Measurements from ENCODE around the gene PODXL2. TPM values are rescaled to one million over a fixed set of nuclear protein-coding genes. Genes with fewer than 3 reads are reported as not detected.

PODXL2 gene
- total RNA-seq, 1 donor from 2014 or later: 1.6 TPM

- Histone ChIP-seq H3K9me3 (no peaks in the 10 kb centered on the region), H3K4me1 (peaks cover 8 to 10% of the 10 kb centered on the region in 2 donors), H3K27ac (no peak overlapping the region), H3K36me3 (peaks cover 0 to 7% of the 10 kb centered on the region in 2 donors), H3K4me3 (no peak overlapping the region), H3K27me3 (no peaks in the 10 kb centered on the region)
- no peak for TF ChIP-seq CTCF (IDR thresholded peaks at IDR 0.05)
- intact Hi-C loops (cut with DNase I): no loop called here
- DNase-seq (ENCODE audit: low spot score in 2 of 2): no peak
Measured at GRCh38 chr3:127625821-127626220, 3.2 kb upstream of the PODXL2 start.

GRCh38 chr3:127628426-127628787, 578 bp upstream of the PODXL2 start:
- no peak overlapping the region for H3K27ac ChIP-seq
- H3K4me1 ChIP-seq: peaks cover 8 to 10% of the 10 kb centered on the region in 2 donors
- H3K4me3 ChIP-seq: peak overlapping the region in 1 of 2 donors; percentile 47
- intact Hi-C loops (cut with DNase I): loop anchor here (2.0 kb wide), 1 partner anchor 38 kb away; the partner anchor contains the start of gene TPRA1
- H3K27me3 ChIP-seq: no peaks in the 10 kb centered on the region
- no peaks in the 10 kb centered on the region for H3K9me3 ChIP-seq
- DNase-seq (ENCODE audit: low spot score in 2 of 2): no peak
- H3K36me3 ChIP-seq: no peaks in the 10 kb centered on the region
- no peak for TF ChIP-seq CTCF (IDR thresholded peaks at IDR 0.05)

- Histone ChIP-seq H3K36me3 (no peaks in the 10 kb centered on the region), H3K27ac (no peak overlapping the region), H3K4me1 (peaks cover 8 to 10% of the 10 kb centered on the region in 2 donors), H3K9me3 (no peaks in the 10 kb centered on the region), H3K4me3 (peak overlapping the region; percentile 64 to 67), H3K27me3 (no peaks in the 10 kb centered on the region)
- TF ChIP-seq CTCF (IDR thresholded peaks at IDR 0.05): no peak
- no peak for DNase-seq (ENCODE audit: low spot score in 2 of 2)
- intact Hi-C loops (cut with DNase I): loop anchor here (2.0 kb wide), 1 partner anchor 39 kb away; the partner anchor contains the start of gene TPRA1
Measured at GRCh38 chr3:127629467-127630403, 750 bp downstream of the PODXL2 start.

GRCh38 chr3:127630811-127631714, 2.1 kb downstream of the PODXL2 start:
- no peak for TF ChIP-seq CTCF (IDR thresholded peaks at IDR 0.05)
- no peak for DNase-seq (ENCODE audit: low spot score in 2 of 2)
- Histone ChIP-seq H3K9me3 (no peaks in the 10 kb centered on the region), H3K27ac (no peak overlapping the region), H3K27me3 (no peaks in the 10 kb centered on the region), H3K36me3 (no peaks in the 10 kb centered on the region), H3K4me1 (peaks cover 8 to 10% of the 10 kb centered on the region in 2 donors), H3K4me3 (no peak overlapping the region)
- intact Hi-C loops (cut with DNase I): no loop called here

DNA sequence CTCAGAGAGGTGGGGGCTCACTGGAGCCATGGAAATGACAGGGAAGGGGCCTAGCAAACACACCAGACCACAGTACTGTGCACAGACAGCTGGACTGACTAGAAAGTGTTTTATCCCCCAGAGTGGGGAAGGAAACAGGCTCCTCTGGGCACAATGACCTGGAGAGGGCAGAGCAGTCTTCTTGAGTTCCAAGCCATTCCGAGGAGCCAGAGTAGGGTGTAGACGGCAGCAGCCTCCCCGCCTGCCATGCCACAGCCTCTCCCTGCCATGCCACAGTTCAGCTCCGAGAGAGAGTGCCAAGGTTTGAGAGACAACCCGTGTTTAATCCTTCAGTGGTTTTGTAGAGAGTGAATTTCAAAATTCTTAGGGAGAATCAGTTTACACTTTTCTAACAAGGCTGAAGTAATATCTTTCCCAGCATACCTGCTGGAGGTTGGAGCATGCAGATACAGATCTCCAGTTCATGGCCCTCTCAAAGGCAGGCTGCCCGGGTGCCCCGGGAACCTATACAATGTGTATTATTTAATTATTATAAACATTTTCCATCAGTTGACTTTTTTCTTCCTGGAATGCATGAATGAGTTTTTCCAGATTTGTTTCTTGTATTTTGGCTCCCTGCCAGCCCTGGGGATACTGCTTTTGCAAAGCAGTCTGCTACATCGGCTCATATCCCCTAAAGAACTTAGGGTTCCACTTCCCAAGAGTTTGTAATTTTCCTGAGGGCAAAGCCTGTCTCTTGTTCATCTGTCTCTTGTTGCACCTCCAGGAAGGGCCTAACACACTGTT, 3.2 kb downstream of the PODXL2 start:
- Histone ChIP-seq H3K36me3 (no peaks in the 10 kb centered on the region), H3K4me3 (no peak overlapping the region), H3K9me3 (no peaks in the 10 kb centered on the region), H3K4me1 (peaks cover 8 to 10% of the 10 kb centered on the region in 2 donors), H3K27ac (no peak overlapping the region), H3K27me3 (no peaks in the 10 kb centered on the region)
- TF ChIP-seq CTCF (IDR thresholded peaks at IDR 0.05): no peak
- intact Hi-C loops (cut with DNase I): no loop called here
- no peak for DNase-seq (ENCODE audit: low spot score in 2 of 2)
